HEK293T (cell line): ENCODE data around the gene GMCL2.

ENCODE experiments used
- ARNT ChIP-seq: fragments of 450-650 bp; IDR thresholded peaks from 2 replicates; pipeline ENCODE4 v1.6.1; 2017; ENCODE audit warnings: mild to moderate bottlenecking
- BHLHE40 ChIP-seq: fragments of 450-650 bp; IDR thresholded peaks from 2 replicates; pipeline ENCODE4 v1.6.1; 2016; ENCODE audit warnings: mild to moderate bottlenecking, moderate library complexity, borderline replicate concordance
- FOXA1 ChIP-seq: fragments of 450-650 bp; IDR thresholded peaks from 2 replicates; pipeline ENCODE4 v1.6.1; 2016; ENCODE audit warnings: mild to moderate bottlenecking
- FOXK2 ChIP-seq: fragments of 450-650 bp; IDR thresholded peaks from 2 replicates; pipeline ENCODE4 v1.6.1; 2016; ENCODE audit warnings: mild to moderate bottlenecking
- FOXM1 ChIP-seq: fragments of 450-650 bp; IDR thresholded peaks from 2 replicates; pipeline ENCODE4 v1.6.1; 2017; ENCODE audit warnings: mild to moderate bottlenecking, borderline replicate concordance
- HDGF ChIP-seq: fragments of 450-650 bp; IDR thresholded peaks from 2 replicates; pipeline ENCODE4 v1.6.1; 2017; ENCODE audit warnings: antibody characterized with exemption, borderline replicate concordance
- L3MBTL2 ChIP-seq: fragments of 450-650 bp; conservative IDR thresholded peaks from 2 replicates; pipeline ENCODE4 v1.6.1; 2016; ENCODE audit warnings: mild to moderate bottlenecking
- LEF1 ChIP-seq: fragments of 450-650 bp; IDR thresholded peaks from 2 replicates; pipeline ENCODE4 v1.6.1; 2017; ENCODE audit warnings: mild to moderate bottlenecking, borderline replicate concordance
- NFRKB ChIP-seq: fragments of 450-650 bp; IDR thresholded peaks from 2 replicates; pipeline ENCODE4 v1.6.1; 2016; ENCODE audit warnings: mild to moderate bottlenecking, moderate library complexity
- SP1 ChIP-seq: fragments of 450-650 bp; IDR thresholded peaks from 2 replicates; pipeline ENCODE4 v1.6.1; 2017
- SUZ12 ChIP-seq: fragments of 450-650 bp; IDR thresholded peaks from 2 replicates; pipeline ENCODE4 v1.6.1; 2016; ENCODE audit warnings: mild to moderate bottlenecking

DNA sequence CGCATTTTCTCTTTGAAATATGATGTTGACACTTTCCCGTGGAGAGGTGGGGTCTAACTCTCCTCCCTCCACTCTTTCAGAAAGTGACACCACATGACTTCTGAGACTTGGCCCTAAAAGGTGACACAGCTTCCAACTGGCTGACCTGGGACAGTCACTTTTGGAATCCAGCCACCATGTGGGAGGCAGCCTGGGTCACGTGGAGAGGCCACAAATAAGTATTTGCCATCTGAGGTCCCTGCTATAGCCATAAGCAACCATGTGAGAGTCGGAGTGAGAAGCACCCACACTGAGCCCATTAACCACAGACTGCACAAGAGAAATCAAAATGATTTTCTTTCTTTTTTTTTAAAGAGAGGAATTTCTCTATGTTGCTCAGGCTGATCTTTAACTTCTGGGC, 49.5 kb upstream of the GMCL2 start:
- no peak for TF ChIP-seq SUZ12
- no peak for TF ChIP-seq SP1
- TF ChIP-seq FOXM1 = no peak
- no peak for TF ChIP-seq FOXK2
- no peak for TF ChIP-seq HDGF
- no peak for TF ChIP-seq NFRKB
- TF ChIP-seq L3MBTL2 = no peak
- TF ChIP-seq BHLHE40 = no peak
- TF ChIP-seq ARNT = no peak
- no peak for TF ChIP-seq LEF1
- TF ChIP-seq FOXA1 = no peak
